GM12872 (cell line): ENCODE data around the gene ASAP2.

Experiments
- TF ChIP-seq, protein P1 (sequence below): IDR thresholded peaks from 3 replicates; pipeline ENCODE4 v1.5.1; 2011; ENCODE audit warnings: low read depth, mild to moderate bottlenecking, low read length, moderate library complexity; ENCODE audit not compliant: insufficient read depth

ASAP2 gene

DNA sequence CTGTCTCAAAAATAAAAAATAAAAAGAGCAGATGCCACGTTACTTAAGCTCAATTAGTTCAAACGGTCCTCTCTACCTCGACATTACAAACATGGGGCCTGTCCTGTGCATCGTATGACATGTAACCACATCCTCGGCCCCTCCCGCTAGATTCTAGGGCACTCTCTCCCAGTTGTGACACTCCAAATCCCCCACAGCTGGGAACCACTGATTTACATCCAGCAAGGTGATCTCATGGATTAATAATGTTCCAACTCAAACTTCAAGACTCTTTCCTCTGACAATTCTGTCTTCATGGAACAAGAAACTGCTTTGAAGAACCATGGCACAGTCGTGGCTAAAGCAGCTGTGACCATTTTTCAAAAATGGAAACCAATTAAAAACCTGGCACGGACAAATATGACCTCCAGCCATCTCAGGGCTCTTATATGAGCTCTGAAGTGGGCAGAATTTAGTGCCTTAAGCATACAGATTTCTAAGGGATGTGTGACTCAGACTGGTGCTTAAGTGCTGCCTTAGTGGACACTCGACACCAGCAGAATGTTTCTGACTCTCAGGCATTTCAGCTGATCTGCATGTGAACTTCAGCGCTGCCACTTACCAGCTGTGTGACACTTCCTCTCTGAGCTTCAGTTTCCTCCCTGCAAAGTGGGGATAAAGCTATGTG lies 31.7 kb upstream of the ASAP2 start:
- TF ChIP-seq, protein P1, sequence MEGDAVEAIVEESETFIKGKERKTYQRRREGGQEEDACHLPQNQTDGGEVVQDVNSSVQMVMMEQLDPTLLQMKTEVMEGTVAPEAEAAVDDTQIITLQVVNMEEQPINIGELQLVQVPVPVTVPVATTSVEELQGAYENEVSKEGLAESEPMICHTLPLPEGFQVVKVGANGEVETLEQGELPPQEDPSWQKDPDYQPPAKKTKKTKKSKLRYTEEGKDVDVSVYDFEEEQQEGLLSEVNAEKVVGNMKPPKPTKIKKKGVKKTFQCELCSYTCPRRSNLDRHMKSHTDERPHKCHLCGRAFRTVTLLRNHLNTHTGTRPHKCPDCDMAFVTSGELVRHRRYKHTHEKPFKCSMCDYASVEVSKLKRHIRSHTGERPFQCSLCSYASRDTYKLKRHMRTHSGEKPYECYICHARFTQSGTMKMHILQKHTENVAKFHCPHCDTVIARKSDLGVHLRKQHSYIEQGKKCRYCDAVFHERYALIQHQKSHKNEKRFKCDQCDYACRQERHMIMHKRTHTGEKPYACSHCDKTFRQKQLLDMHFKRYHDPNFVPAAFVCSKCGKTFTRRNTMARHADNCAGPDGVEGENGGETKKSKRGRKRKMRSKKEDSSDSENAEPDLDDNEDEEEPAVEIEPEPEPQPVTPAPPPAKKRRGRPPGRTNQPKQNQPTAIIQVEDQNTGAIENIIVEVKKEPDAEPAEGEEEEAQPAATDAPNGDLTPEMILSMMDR: no peak

DNA sequence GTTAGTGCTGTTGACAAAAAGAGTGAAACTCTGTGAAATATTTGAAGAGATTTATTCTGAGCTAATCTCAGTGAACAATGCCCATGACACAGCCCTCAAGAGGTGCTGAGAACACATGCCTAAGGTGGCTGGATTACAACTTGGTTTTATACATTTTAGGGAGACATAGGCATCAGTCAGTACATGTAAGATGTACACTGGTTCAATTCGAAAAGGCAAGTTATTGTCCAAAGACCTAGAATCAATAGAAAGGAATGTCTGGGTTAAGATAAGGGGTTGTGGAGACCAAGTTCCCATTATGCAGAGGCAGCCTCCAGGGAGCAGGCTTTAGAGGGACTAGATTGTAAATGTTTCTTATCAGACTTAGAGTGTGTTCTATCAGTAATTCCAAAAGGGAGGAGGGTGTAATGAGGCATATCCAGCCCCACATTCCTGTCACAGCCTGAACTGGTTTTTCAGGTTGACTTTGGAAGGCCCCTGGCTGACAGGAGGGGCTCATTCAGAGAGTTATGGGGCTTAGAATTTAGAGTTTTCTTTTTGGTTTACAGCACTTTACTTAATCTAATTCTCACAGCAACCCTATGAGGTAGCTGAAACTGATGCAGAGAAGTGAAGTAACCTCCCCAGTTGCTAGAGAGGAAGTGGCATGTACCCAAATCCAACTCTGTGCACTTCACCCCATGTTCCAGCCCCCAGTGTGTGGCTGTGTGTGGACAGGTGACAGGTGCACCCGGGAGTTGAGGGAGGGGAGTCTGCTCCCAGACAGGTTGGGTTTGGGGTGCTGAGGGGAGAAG lies 28.3 kb upstream of the ASAP2 start:
- TF ChIP-seq, protein P1: no peak

DNA sequence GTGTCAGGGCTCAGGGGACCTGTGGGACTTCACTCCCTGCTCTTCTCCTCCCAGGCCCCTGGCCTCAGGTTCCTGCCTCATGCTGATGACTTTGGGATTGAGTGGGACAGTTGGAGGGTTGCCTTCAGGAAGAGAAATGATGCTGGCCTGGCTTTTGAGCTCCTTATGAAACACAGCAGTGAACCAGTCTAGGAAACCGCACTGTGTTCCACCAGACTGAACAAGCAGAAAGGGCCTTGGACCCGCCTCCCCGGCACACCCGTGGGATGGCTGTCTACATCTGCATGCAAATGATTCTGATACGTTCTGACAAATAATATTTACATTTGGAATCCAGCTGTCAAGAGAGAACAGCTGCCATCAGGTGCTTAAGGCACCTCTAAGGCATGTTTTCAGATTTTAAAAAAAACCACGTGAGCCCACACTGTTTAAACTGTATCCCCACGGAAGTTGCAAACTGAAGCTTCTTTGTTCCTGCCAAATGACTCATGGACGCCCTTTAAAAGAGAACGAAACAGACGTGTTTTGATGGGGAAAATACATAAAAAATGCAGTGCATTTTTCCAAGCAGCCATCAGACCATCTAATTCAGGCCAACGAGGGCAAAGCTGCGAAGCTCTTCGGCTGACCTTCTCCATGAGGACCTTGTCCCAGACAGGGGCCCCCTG lies 27.6 kb upstream of the ASAP2 start:
- TF ChIP-seq, protein P1: no peak

DNA sequence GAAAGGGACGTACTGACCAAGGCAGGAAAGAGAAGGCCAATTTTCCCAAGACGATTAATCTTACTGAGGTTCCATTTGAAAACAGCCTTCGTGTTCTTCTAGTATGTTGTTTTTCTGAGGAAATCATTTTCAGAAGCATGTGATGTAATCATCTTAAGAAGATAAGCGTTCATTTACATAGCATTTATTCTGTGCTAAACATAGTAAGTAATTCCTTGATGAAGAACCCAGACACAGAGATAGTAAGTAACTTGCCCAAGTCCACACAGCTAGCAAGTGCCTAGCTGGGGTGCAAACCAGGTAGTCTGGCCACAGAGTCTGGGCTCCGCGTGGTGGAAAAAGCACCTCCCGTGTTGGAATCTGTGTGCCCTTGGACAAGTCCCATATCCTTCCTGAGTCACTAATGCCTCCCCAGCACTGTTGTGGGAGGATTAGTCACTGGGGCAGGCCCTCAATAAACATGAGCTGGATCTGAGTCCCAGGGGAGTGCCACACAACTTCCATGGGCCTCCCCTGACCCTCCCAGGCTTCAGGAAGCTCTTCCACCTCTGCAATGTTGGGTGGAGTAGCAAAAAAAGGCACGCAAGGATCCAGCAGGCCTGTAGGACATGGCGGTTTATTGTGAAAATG lies 26.9 kb upstream of the ASAP2 start:
- TF ChIP-seq, protein P1: no peak

DNA sequence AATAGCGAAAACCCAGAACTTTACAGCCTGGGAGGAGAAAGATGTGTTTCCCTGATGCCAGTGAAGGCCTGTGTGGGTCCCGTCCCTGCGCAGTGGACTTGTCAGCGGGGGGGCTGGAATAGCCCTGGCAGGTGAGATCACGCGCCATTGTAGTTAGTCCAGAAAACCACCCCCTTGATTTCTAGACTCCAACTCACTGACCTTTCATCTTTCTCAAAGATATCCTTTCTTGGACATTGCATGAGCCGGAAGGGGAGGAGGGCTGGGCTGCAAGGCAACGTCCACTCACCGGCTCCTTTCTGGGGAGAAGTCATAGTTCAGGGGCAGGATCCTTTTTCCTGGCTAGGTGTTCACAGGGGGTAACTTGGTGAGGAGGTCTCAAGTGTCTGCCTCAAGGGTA lies 22.3 kb upstream of the ASAP2 start:
- TF ChIP-seq, protein P1: no peak

DNA sequence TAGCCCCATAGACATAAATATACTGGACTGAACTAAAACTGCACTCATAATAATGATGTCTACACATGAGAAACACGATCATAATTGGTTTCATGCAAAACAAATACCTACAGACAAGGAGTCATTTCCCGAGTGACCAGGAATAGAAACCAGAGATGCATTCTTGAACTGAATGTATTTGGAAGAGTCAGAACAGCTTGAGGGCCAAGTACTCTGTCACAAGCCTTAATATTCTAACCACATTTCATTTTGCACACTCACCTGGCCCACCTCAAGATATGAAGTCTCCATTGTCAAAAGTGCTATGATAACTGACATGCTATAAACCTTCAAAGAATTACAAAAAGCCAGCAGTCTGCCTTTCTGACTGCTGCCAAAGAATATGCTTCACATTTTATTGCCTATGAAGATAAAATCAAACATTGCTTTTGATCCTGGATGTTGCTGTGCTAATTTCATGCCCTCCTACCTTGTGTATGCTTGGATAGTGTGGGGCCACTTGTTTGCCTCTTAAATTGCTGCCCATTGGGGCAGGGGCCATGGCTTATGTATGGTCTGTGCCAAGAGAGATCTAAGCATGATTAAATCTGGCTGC lies 18.9 kb upstream of the ASAP2 start:
- TF ChIP-seq, protein P1: no peak
